Measurements from ENCODE around the gene GPHN.

The GPHN gene

GRCh38 chr14:66918527-66918926 is 410.6 kb downstream of the GPHN start:
- TF ChIP-seq REST (IDR thresholded peaks at IDR 0.05; ENCODE audit: insufficient read depth in 1 of 2, low read depth in 2 of 2, low read length in 2 of 2), result no peak
- TF ChIP-seq SIN3A (IDR thresholded peaks at IDR 0.05; ENCODE audit: borderline replicate concordance, insufficient read depth, low read length), result no peak
- no peak for TF ChIP-seq FOXP2 (optimal IDR thresholded peaks at IDR 0.05; ENCODE audit: borderline replicate concordance, extremely low read depth, extremely low read length, insufficient read depth)
- no peak for TF ChIP-seq POLR2AphosphoS5 (IDR thresholded peaks at IDR 0.05; ENCODE audit: low read depth, low read length)

- no peak for TF ChIP-seq SIN3A (IDR thresholded peaks at IDR 0.05; ENCODE audit: borderline replicate concordance, insufficient read depth, low read length)
- TF ChIP-seq POLR2AphosphoS5 (IDR thresholded peaks at IDR 0.05; ENCODE audit: low read depth, low read length), result no peak
- no peak for TF ChIP-seq REST (IDR thresholded peaks at IDR 0.05; ENCODE audit: insufficient read depth in 1 of 2, low read depth in 2 of 2, low read length in 2 of 2)
- TF ChIP-seq TAF1 (IDR thresholded peaks at IDR 0.05; ENCODE audit: borderline replicate concordance, insufficient read depth, low read length), result no peak
- TF ChIP-seq FOXP2 (optimal IDR thresholded peaks at IDR 0.05; ENCODE audit: borderline replicate concordance, extremely low read depth, extremely low read length, insufficient read depth), result no peak
Measured at GRCh38 chr14:66920196-66920595, 412.2 kb downstream of the GPHN start.

- no peak for TF ChIP-seq TAF1 (IDR thresholded peaks at IDR 0.05; ENCODE audit: borderline replicate concordance, insufficient read depth, low read length)
- TF ChIP-seq POLR2AphosphoS5 (IDR thresholded peaks at IDR 0.05; ENCODE audit: low read depth, low read length), result no peak
- no peak for TF ChIP-seq FOXP2 (optimal IDR thresholded peaks at IDR 0.05; ENCODE audit: borderline replicate concordance, extremely low read depth, extremely low read length, insufficient read depth)
- TF ChIP-seq REST (IDR thresholded peaks at IDR 0.05; ENCODE audit: insufficient read depth in 1 of 2, low read depth in 2 of 2, low read length in 2 of 2), result no peak
- TF ChIP-seq SIN3A (IDR thresholded peaks at IDR 0.05; ENCODE audit: borderline replicate concordance, insufficient read depth, low read length), result no peak
Measured at GRCh38 chr14:66923251-66923650, 415.3 kb downstream of the GPHN start.

GRCh38 chr14:66939409-66939808 is 431.5 kb downstream of the GPHN start:
- TF ChIP-seq REST (IDR thresholded peaks at IDR 0.05; ENCODE audit: insufficient read depth in 1 of 2, low read depth in 2 of 2, low read length in 2 of 2), result no peak

- TF ChIP-seq FOXP2 (optimal IDR thresholded peaks at IDR 0.05; ENCODE audit: borderline replicate concordance, extremely low read depth, extremely low read length, insufficient read depth) (no peak), TAF1 (IDR thresholded peaks at IDR 0.05; ENCODE audit: borderline replicate concordance, insufficient read depth, low read length) (no peak), POLR2AphosphoS5 (IDR thresholded peaks at IDR 0.05; ENCODE audit: low read depth, low read length) (no peak), SIN3A (IDR thresholded peaks at IDR 0.05; ENCODE audit: borderline replicate concordance, insufficient read depth, low read length) (no peak), REST (IDR thresholded peaks at IDR 0.05; ENCODE audit: insufficient read depth in 1 of 2, low read depth in 2 of 2, low read length in 2 of 2) (no peak)
Measured at GRCh38 chr14:66944872-66945271, 436.9 kb downstream of the GPHN start.

All from PFSK-1 (cell line).